Naive B cell (primary cell): ENCODE data around the gene POLR3H. TPM values are rescaled to one million over a fixed set of nuclear protein-coding genes. Genes with fewer than 3 reads are reported as not detected.
"Not testable (repeated sequence)": the region's sequence is repeated elsewhere in the genome, so short reads cannot be mapped to it uniquely, and the experiment has no call there.

ENCODE experiments used
- ATAC-seq, 2 donors: fragments of 150-1000 bp; cut with Tn5 transposase; 2 replicates each; pipeline ENCODE4 v1.10.0; 2021; ENCODE audit warnings: low read depth in 2 of 2, mild to moderate bottlenecking in 2 of 2, moderate library complexity in 2 of 2
- DNase-seq: peaks from one replicate; pipeline ENCODE4 v3.0.0; 2022
- H3K27ac Mint-ChIP-seq, 6 donors: one replicate each; pipeline ENCODE4 v1.8.0; 2020 to 2022; ENCODE audit warnings: mild to moderate bottlenecking in 6 of 6, mixed read lengths in 6 of 6, moderate library complexity in 5 of 6, inconsistent platforms in 2 of 6
- H3K27me3 Mint-ChIP-seq, 3 donors: one replicate each; pipeline ENCODE4 v1.8.0; 2021 to 2022; ENCODE audit warnings: mixed read lengths in 3 of 3, mild to moderate bottlenecking in 1 of 3
- H3K36me3 Mint-ChIP-seq, 2 donors: one replicate each; pipeline ENCODE4 v1.8.0; 2020 to 2022; ENCODE audit warnings: mixed read lengths in 2 of 2, inconsistent platforms in 1 of 2, mild to moderate bottlenecking in 1 of 2
- H3K4me1 Mint-ChIP-seq, 3 donors: one replicate each; pipeline ENCODE4 v1.8.0; 2020 to 2022; ENCODE audit warnings: mixed read lengths in 3 of 3, inconsistent platforms in 1 of 3, mild to moderate bottlenecking in 1 of 3, moderate library complexity in 1 of 3
- H3K4me3 Mint-ChIP-seq, 8 donors: one replicate each; pipeline ENCODE4 v1.8.0; 2020 to 2022; ENCODE audit warnings: mild to moderate bottlenecking in 8 of 8, mixed read lengths in 8 of 8, moderate library complexity in 8 of 8, inconsistent platforms in 2 of 8
- H3K9me3 Mint-ChIP-seq, 7 donors: one replicate each; pipeline ENCODE4 v1.8.0; 2020 to 2022; ENCODE audit warnings: mixed read lengths in 7 of 7, mild to moderate bottlenecking in 5 of 7, inconsistent platforms in 2 of 7, moderate library complexity in 1 of 7
- polyA plus RNA-seq, 6 donors: library from polyadenylated mRNA; unstranded; fragments of 300-500 nt; fragmentation: Illumina TruSeq; gene quantifications; one replicate each; pipeline ENCODE4 v1.2.3, GENCODE V29; 2021; ENCODE audit warnings: low read depth in 6 of 6

The POLR3H gene
- polyA plus RNA-seq, 6 donors from 2014 or later = 17.9 to 27.2 (median 22.6) TPM

DNA sequence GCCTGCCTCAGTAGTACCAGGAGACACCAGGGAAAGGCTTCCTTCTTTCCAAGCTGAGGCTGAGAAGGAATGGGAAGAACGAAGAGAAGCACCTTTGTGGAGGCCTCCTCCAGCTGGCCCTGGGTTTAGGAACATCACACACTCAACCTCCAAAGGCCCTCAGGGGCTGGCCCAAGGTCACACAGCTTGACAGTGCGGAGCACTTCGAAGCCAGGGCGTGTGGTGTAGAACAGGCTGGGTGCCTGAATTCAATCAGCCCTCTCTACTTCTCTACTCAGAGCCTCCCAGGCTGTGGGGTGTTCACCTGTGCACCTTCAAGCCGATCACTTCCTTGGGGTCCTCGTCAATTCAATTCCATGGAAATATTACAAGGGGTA lies 15.8 kb upstream of the POLR3H start:
- DNase-seq (no peak), ATAC-seq (no peak)
- Mint-ChIP-seq H3K4me3 (peak overlapping the region in 1 of 8 donors; percentile 55), H3K36me3 (no peaks in the 10 kb centered on the region), H3K27ac (no peak overlapping the region), H3K4me1 (no peaks in the 10 kb centered on the region), H3K9me3 (no peaks in the 10 kb centered on the region), H3K27me3 (peaks cover 13 to 76% (median 50%) of the 10 kb centered on the region in 3 donors)

DNA sequence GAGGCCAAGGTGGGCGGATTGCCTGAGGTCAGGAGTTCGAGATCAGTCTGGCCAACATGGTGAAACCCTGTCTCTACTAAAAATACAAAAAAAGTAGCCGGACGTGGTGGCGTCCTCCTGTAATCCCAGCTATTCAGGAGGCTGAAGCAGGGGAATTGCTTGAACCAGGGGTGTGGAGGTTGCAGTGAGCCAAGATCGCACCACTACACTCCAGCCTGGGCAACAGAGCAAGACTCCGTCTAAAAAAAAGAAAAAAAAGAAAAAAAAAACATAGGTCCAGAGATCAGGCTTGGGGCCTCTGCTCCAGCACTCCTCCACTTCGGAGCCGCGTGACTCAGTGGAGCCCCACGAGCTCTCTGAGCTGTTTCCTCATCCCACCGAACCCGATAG lies 14.0 kb upstream of the POLR3H start:
- DNase-seq, H3K4me1 Mint-ChIP-seq, H3K9me3 Mint-ChIP-seq, H3K36me3 Mint-ChIP-seq, ATAC-seq, H3K4me3 Mint-ChIP-seq: not testable (repeated sequence)
- H3K27ac Mint-ChIP-seq = peak overlapping the region in 1 of 6 donors; percentile 21
- peaks cover 17 to 81% (median 56%) of the 10 kb centered on the region in 3 donors for H3K27me3 Mint-ChIP-seq

DNA sequence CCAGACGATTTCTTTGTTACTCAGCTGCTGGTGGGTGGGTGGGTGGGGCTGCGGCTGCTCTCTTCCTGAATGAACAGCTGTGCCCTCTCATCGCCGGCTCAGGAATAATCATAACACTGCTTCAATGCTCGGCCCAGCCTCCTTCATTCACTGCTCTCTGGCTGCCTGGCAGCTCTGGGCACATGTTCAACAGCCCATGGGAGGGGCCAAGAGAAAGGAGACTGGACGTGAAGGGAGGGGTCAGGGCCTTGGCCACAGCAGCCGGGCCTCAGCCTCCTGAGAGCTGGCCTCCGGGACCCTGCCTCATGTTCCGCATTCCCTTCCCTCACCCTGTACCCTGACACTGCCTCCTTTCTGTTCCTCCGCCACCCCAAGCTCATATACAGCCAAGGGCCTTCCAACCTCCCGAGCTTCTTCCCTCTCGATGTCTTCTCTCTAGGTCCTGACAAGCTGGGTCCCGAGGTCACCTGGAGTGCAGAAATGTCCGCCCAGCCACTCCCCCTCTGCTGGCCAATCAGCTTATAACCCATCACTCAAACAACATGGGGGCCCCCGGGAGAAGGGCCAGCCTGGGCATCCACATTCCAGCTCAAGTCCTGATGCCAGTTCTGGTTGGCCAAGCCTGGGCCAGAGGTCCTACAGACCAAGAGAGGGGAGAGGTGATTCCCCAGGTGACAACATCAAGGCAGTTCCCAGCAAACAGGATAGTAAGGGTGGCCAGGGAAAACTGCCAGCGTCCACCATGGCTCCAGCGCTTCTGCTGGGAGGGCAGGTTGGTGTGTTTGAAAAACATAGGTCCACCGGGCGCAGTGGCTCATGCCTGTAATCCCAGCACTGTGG lies 13.4 kb upstream of the POLR3H start:
- peaks cover 17 to 79% (median 54%) of the 10 kb centered on the region in 3 donors for H3K27me3 Mint-ChIP-seq
- ATAC-seq = no peak
- H3K4me1 Mint-ChIP-seq = no peaks in the 10 kb centered on the region
- no peaks in the 10 kb centered on the region for H3K9me3 Mint-ChIP-seq
- no peaks in the 10 kb centered on the region for H3K36me3 Mint-ChIP-seq
- DNase-seq = no peak
- H3K27ac Mint-ChIP-seq = no peak overlapping the region
- H3K4me3 Mint-ChIP-seq = no peak overlapping the region

DNA sequence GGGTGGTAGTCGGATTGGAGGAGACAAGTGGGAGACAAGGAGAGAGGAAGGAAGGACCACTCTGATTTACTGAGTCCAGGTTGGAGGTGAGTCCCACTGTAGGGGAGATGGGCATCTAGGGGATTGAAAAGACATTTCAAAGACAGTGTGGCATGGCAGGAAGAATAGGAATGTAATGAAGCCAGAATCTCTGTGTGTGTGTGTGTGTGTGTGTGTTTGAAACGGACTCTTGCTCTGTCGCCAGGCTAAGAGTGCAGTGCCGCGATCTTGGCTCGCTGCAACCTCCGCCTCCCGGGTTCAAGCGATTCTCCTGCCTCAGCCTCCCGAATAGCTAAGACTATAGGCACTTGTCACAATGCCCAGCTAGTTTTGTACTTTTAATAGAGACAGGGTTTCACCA lies 12.3 kb upstream of the POLR3H start:
- H3K4me1 Mint-ChIP-seq = no peaks in the 10 kb centered on the region
- no peak overlapping the region for H3K4me3 Mint-ChIP-seq
- H3K27me3 Mint-ChIP-seq = peaks cover 20 to 75% (median 51%) of the 10 kb centered on the region in 3 donors
- no peak for DNase-seq
- ATAC-seq = no peak
- H3K27ac Mint-ChIP-seq = peak overlapping the region in 1 of 6 donors; percentile 23
- H3K9me3 Mint-ChIP-seq = no peaks in the 10 kb centered on the region
- H3K36me3 Mint-ChIP-seq = no peaks in the 10 kb centered on the region

DNA sequence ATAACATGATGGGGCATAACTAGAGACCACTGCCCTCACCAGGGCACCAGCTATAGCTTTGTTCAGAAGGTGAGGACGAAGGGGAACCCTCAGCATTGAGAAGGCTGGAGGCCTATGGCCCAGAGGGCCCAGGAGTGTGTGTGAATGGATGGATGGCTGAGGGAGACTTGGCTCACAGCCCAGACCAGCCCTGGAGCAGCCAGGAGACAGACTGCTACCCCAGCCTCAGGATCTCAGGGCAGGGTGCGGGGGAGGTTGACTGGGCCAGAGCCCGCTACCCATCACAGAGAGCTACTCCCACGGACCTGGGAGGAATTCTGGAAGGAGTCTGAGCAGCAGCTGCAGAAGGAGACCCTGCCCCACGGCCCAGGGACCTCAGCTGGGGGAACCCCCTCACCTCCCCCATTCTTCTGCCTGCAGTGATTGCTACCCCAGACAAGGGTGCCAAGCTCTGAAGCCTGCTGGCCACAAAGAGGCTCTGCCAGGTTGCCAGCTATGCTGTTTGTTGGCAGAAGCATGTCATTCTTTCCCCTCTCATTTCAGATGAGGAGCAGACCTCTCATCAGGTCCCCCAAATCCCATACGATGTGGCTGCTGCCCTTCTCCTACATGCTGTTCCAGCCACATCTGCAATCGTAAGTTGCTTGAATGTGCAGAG lies 11.2 kb upstream of the POLR3H start:
- Mint-ChIP-seq H3K36me3 (no peaks in the 10 kb centered on the region), H3K4me3 (no peak overlapping the region), H3K9me3 (no peaks in the 10 kb centered on the region), H3K4me1 (no peaks in the 10 kb centered on the region), H3K27ac (no peak overlapping the region), H3K27me3 (peaks cover 20 to 64% (median 40%) of the 10 kb centered on the region in 3 donors)
- ATAC-seq (no peak), DNase-seq (no peak)

DNA sequence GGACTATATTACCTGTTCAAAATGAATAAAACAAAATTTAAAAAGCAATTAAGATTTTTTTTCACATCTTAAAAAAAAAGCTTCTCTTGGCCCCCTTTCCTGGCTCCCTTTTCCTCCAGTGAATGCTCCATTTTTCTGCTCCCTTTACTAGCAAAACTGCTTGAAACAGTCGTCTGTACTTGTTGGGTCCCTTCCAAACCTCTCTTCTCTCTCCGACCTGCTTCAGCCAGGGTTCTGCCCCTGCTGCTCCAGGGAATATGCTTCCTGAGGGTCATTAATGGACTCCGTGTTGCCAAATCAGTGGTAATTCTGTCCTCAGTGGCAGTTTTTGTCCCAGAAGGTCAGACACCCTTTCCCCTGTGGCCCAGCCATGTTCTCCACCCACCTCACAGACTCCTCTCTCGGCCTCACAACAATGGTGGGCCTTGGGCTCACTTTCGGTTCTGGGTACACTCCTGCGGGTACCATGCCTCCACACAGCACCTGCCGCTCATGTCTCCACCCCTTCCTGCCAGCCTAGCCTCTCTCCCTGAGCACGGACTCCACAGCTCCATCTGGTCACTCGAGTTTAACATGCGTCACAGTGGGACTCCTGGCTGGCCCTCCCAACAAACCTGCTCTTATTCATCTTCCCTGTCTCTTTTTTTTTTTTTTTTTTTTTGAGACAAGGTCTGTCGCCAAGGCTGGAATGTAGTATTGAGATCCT lies 7.8 kb upstream of the POLR3H start:
- ATAC-seq = no peak
- Mint-ChIP-seq H3K27me3 (peaks cover 19 to 39% (median 25%) of the 10 kb centered on the region in 3 donors), H3K4me3 (no peak overlapping the region), H3K27ac (no peak overlapping the region), H3K4me1 (peaks cover 0 to 2% (median 0%) of the 10 kb centered on the region in 3 donors), H3K9me3 (no peaks in the 10 kb centered on the region), H3K36me3 (no peaks in the 10 kb centered on the region)
- no peak for DNase-seq

DNA sequence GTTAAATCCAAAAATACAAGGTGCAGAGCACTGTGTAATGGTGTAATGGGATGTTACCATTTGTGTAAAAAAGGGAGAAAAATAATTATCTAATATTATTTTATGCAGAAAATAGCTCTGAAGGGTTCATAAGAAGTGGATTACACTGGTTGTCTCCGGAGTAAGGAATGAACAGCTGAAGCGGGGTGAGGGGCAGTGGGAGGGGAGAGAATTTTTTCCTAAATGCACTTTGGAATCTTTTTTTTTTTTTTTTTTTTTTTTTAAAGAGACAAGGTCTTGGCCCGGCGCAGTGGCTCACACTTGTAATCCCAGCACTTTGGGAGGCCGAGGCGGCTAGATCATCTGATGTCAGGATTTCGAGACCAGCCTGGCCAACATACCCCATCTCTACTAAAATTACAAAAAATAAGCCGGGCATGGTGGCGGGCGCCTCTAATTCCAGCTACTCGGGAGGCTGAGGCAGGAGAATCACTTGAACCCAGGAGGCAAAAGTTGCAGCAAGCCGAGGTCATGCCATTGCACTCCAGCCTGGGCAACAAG lies 6.8 kb upstream of the POLR3H start:
- ATAC-seq (no peak), DNase-seq (no peak)
- peaks cover 11 to 29% (median 17%) of the 10 kb centered on the region in 3 donors for H3K27me3 Mint-ChIP-seq
- no peak overlapping the region for H3K4me3 Mint-ChIP-seq
- peaks cover 0 to 2% (median 0%) of the 10 kb centered on the region in 3 donors for H3K4me1 Mint-ChIP-seq
- H3K27ac Mint-ChIP-seq = no peak overlapping the region
- no peaks in the 10 kb centered on the region for H3K9me3 Mint-ChIP-seq
- H3K36me3 Mint-ChIP-seq = no peaks in the 10 kb centered on the region

DNA sequence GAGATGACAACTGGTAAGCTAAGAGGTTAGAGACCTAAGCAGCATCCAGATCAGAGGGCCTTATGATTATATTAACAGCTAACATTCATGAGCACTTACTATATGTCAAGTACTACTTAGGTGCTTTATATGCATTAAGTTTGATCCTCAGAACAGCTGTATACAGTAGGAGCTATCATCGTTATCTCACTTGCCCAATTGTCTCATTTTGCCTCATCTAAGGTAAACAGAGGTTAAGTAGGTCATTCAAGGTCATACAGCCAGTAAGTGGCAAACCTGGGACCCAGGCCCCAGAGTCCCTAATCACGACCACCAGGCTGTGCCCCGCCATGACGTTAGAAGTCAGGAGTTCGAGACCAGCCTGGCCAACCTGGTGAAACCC lies 4.6 kb upstream of the POLR3H start:
- Mint-ChIP-seq H3K9me3 (no peaks in the 10 kb centered on the region), H3K4me1 (peaks cover 13 to 15% (median 15%) of the 10 kb centered on the region in 3 donors), H3K27me3 (peaks cover 11 to 17% (median 16%) of the 10 kb centered on the region in 3 donors), H3K27ac (no peak overlapping the region), H3K36me3 (no peaks in the 10 kb centered on the region), H3K4me3 (no peak overlapping the region)
- DNase-seq (no peak), ATAC-seq (no peak)

DNA sequence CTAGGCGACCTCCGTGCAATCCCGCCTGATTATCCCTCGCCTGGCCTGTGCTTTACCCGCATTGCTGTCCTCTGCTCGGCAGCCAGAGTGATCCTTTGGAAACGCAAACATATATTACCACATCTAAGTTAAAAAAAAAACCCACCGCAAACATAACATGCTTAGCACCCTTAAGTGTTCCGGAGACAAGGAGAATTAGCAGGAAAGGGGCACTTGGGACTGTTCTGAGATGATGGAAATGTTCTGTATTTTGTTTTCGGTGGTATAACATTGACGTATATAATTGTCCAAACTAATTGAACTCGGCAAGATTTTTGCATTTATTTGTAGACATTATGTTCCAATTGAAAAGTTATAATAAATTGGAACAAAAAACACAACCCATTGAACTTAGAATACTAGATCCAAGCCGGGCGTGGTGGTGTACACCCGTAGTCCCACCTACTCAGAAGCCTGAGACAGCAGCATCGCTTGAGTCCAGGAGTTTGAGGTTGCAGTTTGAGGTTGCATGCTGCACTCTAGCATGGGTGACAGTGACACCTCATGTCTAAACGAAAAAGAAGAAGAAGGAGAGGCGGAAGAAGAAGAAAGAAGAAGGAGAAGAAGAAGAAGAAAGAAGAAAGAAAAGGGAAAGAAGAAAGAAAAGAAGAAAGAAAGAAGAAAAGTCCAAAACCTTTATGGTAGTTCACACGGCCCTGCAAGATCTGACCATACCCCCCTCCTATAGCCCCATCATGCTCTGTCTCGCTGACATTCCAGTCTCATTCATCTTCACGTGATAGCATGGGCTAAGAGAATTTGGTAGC lies 604 bp upstream of the POLR3H start:
- H3K36me3 Mint-ChIP-seq = no peaks in the 10 kb centered on the region
- H3K4me3 Mint-ChIP-seq = peak overlapping the region; percentile 93 to 99 (median 98)
- H3K27ac Mint-ChIP-seq = peak overlapping the region; percentile 92 to 99 (median 98)
- no peaks in the 10 kb centered on the region for H3K9me3 Mint-ChIP-seq
- ATAC-seq (no peak), DNase-seq (no peak)
- H3K4me1 Mint-ChIP-seq = peaks cover 30 to 45% (median 40%) of the 10 kb centered on the region in 3 donors
- no peaks in the 10 kb centered on the region for H3K27me3 Mint-ChIP-seq

DNA sequence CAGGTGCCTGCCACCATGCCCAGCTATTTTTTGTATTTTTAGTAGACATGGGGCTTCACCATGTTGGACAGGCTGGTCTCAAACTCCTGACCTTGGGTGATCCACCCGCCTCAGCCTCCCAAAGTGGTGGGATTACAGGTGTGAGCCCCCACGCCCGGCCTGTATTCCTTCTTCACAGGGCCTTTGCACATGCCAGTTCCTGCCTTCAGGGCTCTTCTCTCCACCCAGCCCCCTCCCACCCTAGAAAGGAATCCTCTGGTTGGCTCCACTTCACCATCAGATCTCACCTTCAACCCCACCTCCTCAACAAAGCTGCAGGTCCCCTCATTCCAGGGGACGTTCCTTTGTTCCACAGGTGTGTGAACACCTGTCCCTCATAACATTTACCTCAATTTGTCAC lies 2.0 kb downstream of the POLR3H start:
- DNase-seq = no peak
- H3K27me3 Mint-ChIP-seq = no peaks in the 10 kb centered on the region

DNA sequence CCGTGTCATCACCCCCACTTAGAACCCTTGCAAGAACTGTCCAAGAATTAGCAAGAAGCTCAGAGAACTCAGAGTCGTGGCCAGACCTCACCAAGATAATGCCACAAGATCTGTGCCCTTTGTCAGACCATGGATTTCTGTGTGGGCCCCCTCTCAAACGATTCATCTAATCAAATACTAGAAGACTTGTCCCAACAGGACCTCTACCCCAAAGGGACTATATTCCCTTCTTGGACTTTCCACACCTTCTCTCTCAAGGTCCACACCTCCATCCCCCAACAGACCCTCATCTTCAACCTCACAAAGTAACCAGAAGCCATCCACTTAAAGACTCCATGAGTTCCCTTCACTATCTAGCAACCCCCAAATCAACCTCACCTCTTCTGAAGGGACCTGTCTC lies 2.8 kb downstream of the POLR3H start:
- H3K27ac Mint-ChIP-seq = peak overlapping the region in 5 of 6 donors; percentile 27 to 77 (median 60)
- peaks cover 30 to 50% (median 40%) of the 10 kb centered on the region in 3 donors for H3K4me1 Mint-ChIP-seq
- H3K27me3 Mint-ChIP-seq = no peaks in the 10 kb centered on the region
- DNase-seq = no peak
- H3K4me3 Mint-ChIP-seq = peak overlapping the region in 3 of 8 donors; percentile 11 to 93 (median 81)
- no peaks in the 10 kb centered on the region for H3K36me3 Mint-ChIP-seq
- H3K9me3 Mint-ChIP-seq = no peaks in the 10 kb centered on the region
- no peak for ATAC-seq

More for the DNA sequence above, 2.0 kb downstream of the POLR3H start:
- H3K4me3 Mint-ChIP-seq = peak overlapping the region in 6 of 8 donors; percentile 36 to 98 (median 95)
- H3K9me3 Mint-ChIP-seq = no peaks in the 10 kb centered on the region
- peaks cover 30 to 48% (median 40%) of the 10 kb centered on the region in 3 donors for H3K4me1 Mint-ChIP-seq
- no peaks in the 10 kb centered on the region for H3K36me3 Mint-ChIP-seq
- peak overlapping the region in 3 of 6 donors; percentile 14 to 63 (median 54) for H3K27ac Mint-ChIP-seq
- ATAC-seq = no peak

DNA sequence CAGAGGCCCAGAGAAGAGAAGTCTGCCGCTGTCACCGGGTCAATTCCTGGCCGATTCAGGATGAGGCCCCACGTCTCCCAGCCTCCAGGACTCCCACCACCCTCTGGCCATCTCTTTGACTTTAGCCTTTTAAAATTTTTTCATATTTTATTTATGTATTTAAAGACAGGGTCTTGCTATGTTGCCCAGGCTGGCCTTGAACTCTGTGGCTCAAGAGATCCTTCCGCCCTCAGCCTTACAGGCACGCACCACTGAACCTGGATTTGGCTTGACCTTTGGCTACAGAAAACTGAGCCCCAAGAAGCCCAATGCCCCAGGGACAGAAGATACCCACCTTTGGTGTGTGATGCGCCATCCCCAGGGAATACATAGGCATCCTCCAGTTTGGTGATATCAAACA lies 3.9 kb downstream of the POLR3H start:
- H3K4me3 Mint-ChIP-seq = peak overlapping the region in 1 of 8 donors; percentile 43
- peak overlapping the region in 4 of 6 donors; percentile 34 to 61 (median 58) for H3K27ac Mint-ChIP-seq

More for the DNA sequence above, 3.9 kb downstream of the POLR3H start:
- Mint-ChIP-seq H3K27me3 (no peaks in the 10 kb centered on the region), H3K4me1 (peaks cover 31 to 49% (median 40%) of the 10 kb centered on the region in 3 donors), H3K36me3 (no peaks in the 10 kb centered on the region), H3K9me3 (no peaks in the 10 kb centered on the region)
- DNase-seq = no peak
- ATAC-seq = no peak
